GM18909 (cell line): ENCODE measurements around the gene GPLD1.

Experiments used
- ATAC-seq: cut with Tn5 transposase; IDR thresholded peaks from one replicate; pipeline ENCODE4 v1.9.1; 2021; ENCODE audit warnings: mild to moderate bottlenecking; ENCODE audit not compliant: unreplicated experiment, poor library complexity

Gene GPLD1

GRCh38 chr6:24501374-24501773, 12.0 kb upstream of the GPLD1 start:
- no peak for ATAC-seq

GRCh38 chr6:24500683-24501082, 11.3 kb upstream of the GPLD1 start:
- ATAC-seq: no peak

- no peak for ATAC-seq
Measured at GRCh38 chr6:24497254-24497970, 8.0 kb upstream of the GPLD1 start.

- peak; percentile 75 for ATAC-seq
Measured at GRCh38 chr6:24494821-24495795, 5.7 kb upstream of the GPLD1 start, which contains the start of gene ALDH5A1. TSS of gene ALDH5A1 (plus strand) at chr6:24494969. CDS start at chr6:24494997, 28 bp downstream.

GRCh38 chr6:24493945-24494820, 4.8 kb upstream of the GPLD1 start:
- peak; percentile 3 for ATAC-seq

- no peak for ATAC-seq
Measured at GRCh38 chr6:24492475-24492874, 3.1 kb upstream of the GPLD1 start.

GRCh38 chr6:24490948-24491347, 1.6 kb upstream of the GPLD1 start:
- no peak for ATAC-seq

GRCh38 chr6:24489881-24490280, 503 bp upstream of the GPLD1 start:
- ATAC-seq: no peak

GRCh38 chr6:24486065-24486464, 3.3 kb downstream of the GPLD1 start:
- no peak for ATAC-seq

- no peak for ATAC-seq
Measured at GRCh38 chr6:24484657-24485323, 4.6 kb downstream of the GPLD1 start.

- no peak for ATAC-seq
Measured at GRCh38 chr6:24481449-24481848, 7.9 kb downstream of the GPLD1 start.

GRCh38 chr6:24480705-24481104, 8.7 kb downstream of the GPLD1 start:
- ATAC-seq: no peak

GRCh38 chr6:24478903-24479302, 10.5 kb downstream of the GPLD1 start:
- no peak for ATAC-seq

GRCh38 chr6:24477070-24477469, 12.3 kb downstream of the GPLD1 start:
- no peak for ATAC-seq

GRCh38 chr6:24476631-24477030, 12.7 kb downstream of the GPLD1 start:
- ATAC-seq: no peak

GRCh38 chr6:24472181-24472580, 17.2 kb downstream of the GPLD1 start:
- no peak for ATAC-seq

- no peak for ATAC-seq
Measured at GRCh38 chr6:24469811-24470210, 19.6 kb downstream of the GPLD1 start.

GRCh38 chr6:24464253-24465038, 24.9 kb downstream of the GPLD1 start:
- ATAC-seq: no peak

- ATAC-seq: no peak
Measured at GRCh38 chr6:24460966-24461365, 28.4 kb downstream of the GPLD1 start.
